HL-60 (cell line): ENCODE measurements around the gene PRPF19.

Experiments used
- CTCF ChIP-seq: IDR thresholded peaks from one replicate; pipeline ENCODE4 v1.5.1; 2011; ENCODE audit warnings: low read length, control low read depth, inconsistent platforms; ENCODE audit not compliant: insufficient read depth
- POLR2AphosphoS5 ChIP-seq: IDR thresholded peaks from 2 replicates; pipeline ENCODE4 v1.6.1; 2012; ENCODE audit warnings: low read depth
- REST ChIP-seq: IDR thresholded peaks from 2 replicates; pipeline ENCODE4 v1.6.1; 2012; ENCODE audit warnings: low read depth; ENCODE audit not compliant: insufficient replicate concordance

- TF ChIP-seq CTCF, result no peak
- no peak for TF ChIP-seq REST
- TF ChIP-seq POLR2AphosphoS5, result no peak
These were observed 36.7 kb upstream of the PRPF19 start for GRCh38 chr11:60942970-60943565.
